Measurements from ENCODE around the gene PDGFC.

Gene PDGFC

DNA sequence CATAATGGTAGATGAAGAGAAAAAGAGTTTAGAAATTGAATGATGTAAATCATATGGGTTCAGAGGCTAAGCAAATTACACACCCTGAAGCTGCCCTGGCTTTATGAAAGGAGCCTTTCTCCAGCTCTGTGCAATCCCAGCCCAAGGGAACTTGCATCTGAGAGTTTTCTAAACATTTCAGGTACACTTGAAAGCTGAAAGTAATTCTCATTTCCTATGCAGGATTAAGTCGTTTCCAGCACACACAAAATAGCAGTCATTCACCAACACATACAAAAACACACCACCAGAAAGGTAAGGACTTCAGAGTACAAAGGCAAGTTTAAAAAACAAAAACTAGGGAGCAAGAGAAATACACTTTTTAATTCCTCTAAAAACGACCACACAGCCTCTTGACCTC, 1.7 kb downstream of the PDGFC start:
- peaks cover 37% of the 10 kb centered on the region for H3K27me3 Mint-ChIP-seq
- H3K4me1 Mint-ChIP-seq: no peaks in the 10 kb centered on the region
- ATAC-seq (replicated peaks; ENCODE audit: extremely low read depth, poor library complexity, severe bottlenecking): no peak
- no peaks in the 10 kb centered on the region for H3K36me3 Mint-ChIP-seq (ENCODE audit: insufficient read depth)
- peaks cover 9% of the 10 kb centered on the region for H3K9me3 Mint-ChIP-seq
- H3K27ac Mint-ChIP-seq (ENCODE audit: low read depth): no peak overlapping the region
- H3K4me3 Mint-ChIP-seq: no peak overlapping the region
- DNase-seq (ENCODE audit: low spot score in 2 of 2): no peak

DNA sequence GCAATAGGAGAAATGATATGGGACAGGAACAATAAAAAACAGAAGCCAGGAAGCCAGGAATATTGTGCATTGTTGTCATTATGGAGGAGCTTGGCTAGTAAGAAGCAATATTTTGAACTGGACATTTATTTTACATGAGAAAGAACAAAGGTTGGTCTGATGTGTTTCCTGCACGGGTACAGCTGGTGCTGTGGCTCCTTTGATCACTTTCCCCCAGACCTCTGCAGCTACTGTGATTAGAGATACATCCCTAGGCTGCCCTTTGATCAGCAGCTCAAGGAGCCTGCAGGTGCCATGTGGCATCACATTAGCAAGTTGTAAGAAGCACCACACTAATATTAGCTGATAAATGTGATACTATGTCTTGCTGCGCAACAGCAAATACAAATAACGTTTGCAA, 2.5 kb downstream of the PDGFC start:
- no peak for ATAC-seq (replicated peaks; ENCODE audit: extremely low read depth, poor library complexity, severe bottlenecking)
- Mint-ChIP-seq H3K4me3 (no peak overlapping the region), H3K9me3 (peaks cover 9% of the 10 kb centered on the region), H3K27me3 (peaks cover 37% of the 10 kb centered on the region), H3K36me3 (ENCODE audit: insufficient read depth) (no peaks in the 10 kb centered on the region), H3K4me1 (no peaks in the 10 kb centered on the region), H3K27ac (ENCODE audit: low read depth) (no peak overlapping the region)
- DNase-seq (ENCODE audit: low spot score in 2 of 2): no peak

GRCh38 chr4:156968479-156968984, 3.1 kb downstream of the PDGFC start:
- no peaks in the 10 kb centered on the region for H3K4me1 Mint-ChIP-seq
- peaks cover 9% of the 10 kb centered on the region for H3K9me3 Mint-ChIP-seq
- no peak overlapping the region for H3K4me3 Mint-ChIP-seq
- H3K36me3 Mint-ChIP-seq (ENCODE audit: insufficient read depth): no peaks in the 10 kb centered on the region
- ATAC-seq (replicated peaks; ENCODE audit: extremely low read depth, poor library complexity, severe bottlenecking): no peak
- no peak for DNase-seq (ENCODE audit: low spot score in 2 of 2)
- no peak overlapping the region for H3K27ac Mint-ChIP-seq (ENCODE audit: low read depth)
- peaks cover 31% of the 10 kb centered on the region for H3K27me3 Mint-ChIP-seq

DNA sequence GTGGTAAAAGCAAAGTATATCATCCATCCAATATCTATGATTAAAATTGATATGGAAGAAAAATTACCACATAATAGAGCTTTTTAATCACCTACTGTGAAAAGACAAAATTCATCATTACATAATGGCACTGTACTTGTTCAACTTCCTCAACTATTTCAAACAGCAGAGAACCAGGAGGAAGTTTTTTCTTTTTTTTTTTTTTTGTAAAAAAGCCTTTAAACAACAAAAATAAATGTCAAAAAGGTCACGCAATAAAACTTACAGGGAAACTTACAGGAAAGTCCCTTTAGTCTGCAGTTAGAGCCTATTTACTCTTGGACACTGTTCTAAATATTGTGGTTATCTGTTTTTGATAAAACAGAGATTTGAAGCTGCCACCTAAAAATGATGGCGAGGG, 4.8 kb downstream of the PDGFC start:
- Mint-ChIP-seq H3K36me3 (ENCODE audit: insufficient read depth) (no peaks in the 10 kb centered on the region), H3K9me3 (peaks cover 9% of the 10 kb centered on the region), H3K27me3 (peaks cover 22% of the 10 kb centered on the region), H3K27ac (ENCODE audit: low read depth) (no peak overlapping the region), H3K4me1 (no peaks in the 10 kb centered on the region), H3K4me3 (no peak overlapping the region)
- DNase-seq (ENCODE audit: low spot score in 2 of 2) (no peak), ATAC-seq (replicated peaks; ENCODE audit: extremely low read depth, poor library complexity, severe bottlenecking) (no peak)

DNA sequence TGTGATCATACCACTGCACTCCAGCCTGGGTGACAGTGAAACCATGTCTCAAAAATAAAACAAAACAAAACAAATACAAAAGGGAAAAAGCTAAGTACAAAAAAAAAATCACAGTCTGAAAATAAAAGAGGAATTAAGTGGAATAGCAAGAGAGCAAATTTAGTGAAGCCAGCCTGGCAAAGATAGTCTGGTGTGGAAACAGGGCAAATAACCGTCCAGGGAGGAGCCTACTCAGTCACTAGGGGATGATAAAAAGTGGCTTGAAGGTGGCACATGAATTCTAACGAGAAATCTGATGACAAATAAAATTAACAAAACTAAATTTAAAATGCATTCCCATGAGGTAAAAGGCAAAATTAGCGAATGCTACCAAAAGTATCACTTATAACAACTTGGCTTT, 8.2 kb downstream of the PDGFC start:
- Mint-ChIP-seq H3K4me1 (no peaks in the 10 kb centered on the region), H3K9me3 (peaks cover 4% of the 10 kb centered on the region), H3K4me3 (no peak overlapping the region), H3K27ac (ENCODE audit: low read depth) (no peak overlapping the region), H3K27me3 (no peaks in the 10 kb centered on the region), H3K36me3 (ENCODE audit: insufficient read depth) (no peaks in the 10 kb centered on the region)
- no peak for ATAC-seq (replicated peaks; ENCODE audit: extremely low read depth, poor library complexity, severe bottlenecking)
- DNase-seq (ENCODE audit: low spot score in 2 of 2): no peak

DNA sequence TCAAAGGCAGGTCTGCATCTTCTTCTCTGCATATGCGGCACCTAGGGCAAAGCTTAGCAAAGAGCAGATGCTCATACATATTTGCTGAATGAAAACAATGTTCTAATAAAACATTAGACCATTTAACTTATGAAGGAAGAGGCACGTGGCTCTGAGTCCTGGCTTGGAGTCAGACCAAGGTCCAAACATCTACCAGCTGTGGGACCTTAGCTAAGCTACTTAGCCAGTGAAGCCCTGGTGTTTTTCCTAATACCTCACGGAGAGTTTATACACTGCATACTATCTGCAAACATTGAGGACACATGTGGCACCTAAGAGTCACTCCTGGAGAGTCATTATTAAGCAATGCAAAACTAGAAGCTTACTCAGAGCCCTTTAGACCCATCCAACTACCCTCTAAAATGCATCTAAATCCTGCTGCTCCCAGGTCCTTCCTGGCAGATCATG, 9.0 kb downstream of the PDGFC start:
- ATAC-seq (replicated peaks; ENCODE audit: extremely low read depth, poor library complexity, severe bottlenecking): no peak
- no peak overlapping the region for H3K27ac Mint-ChIP-seq (ENCODE audit: low read depth)
- DNase-seq (ENCODE audit: low spot score in 2 of 2): no peak
- H3K9me3 Mint-ChIP-seq: peaks cover 6% of the 10 kb centered on the region
- H3K4me3 Mint-ChIP-seq: no peak overlapping the region
- no peaks in the 10 kb centered on the region for H3K27me3 Mint-ChIP-seq
- no peaks in the 10 kb centered on the region for H3K36me3 Mint-ChIP-seq (ENCODE audit: insufficient read depth)
- H3K4me1 Mint-ChIP-seq: no peaks in the 10 kb centered on the region

- H3K27ac Mint-ChIP-seq (ENCODE audit: low read depth): no peak overlapping the region
- H3K27me3 Mint-ChIP-seq: no peaks in the 10 kb centered on the region
- ATAC-seq (replicated peaks; ENCODE audit: extremely low read depth, poor library complexity, severe bottlenecking): no peak
- no peak for DNase-seq (ENCODE audit: low spot score in 2 of 2)
- no peak overlapping the region for H3K4me3 Mint-ChIP-seq
- no peaks in the 10 kb centered on the region for H3K36me3 Mint-ChIP-seq (ENCODE audit: insufficient read depth)
- no peaks in the 10 kb centered on the region for H3K4me1 Mint-ChIP-seq
- peaks cover 10% of the 10 kb centered on the region for H3K9me3 Mint-ChIP-seq
These were observed 9.6 kb downstream of the PDGFC start for GRCh38 chr4:156962058-156962358.

- Mint-ChIP-seq H3K9me3 (peaks cover 12% of the 10 kb centered on the region), H3K4me3 (no peak overlapping the region), H3K4me1 (no peaks in the 10 kb centered on the region), H3K27ac (ENCODE audit: low read depth) (no peak overlapping the region), H3K27me3 (no peaks in the 10 kb centered on the region), H3K36me3 (ENCODE audit: insufficient read depth) (no peaks in the 10 kb centered on the region)
- ATAC-seq (replicated peaks; ENCODE audit: extremely low read depth, poor library complexity, severe bottlenecking) (no peak), DNase-seq (ENCODE audit: low spot score in 2 of 2) (no peak)
These were observed 10.2 kb downstream of the PDGFC start for GRCh38 chr4:156961196-156962057.

DNA sequence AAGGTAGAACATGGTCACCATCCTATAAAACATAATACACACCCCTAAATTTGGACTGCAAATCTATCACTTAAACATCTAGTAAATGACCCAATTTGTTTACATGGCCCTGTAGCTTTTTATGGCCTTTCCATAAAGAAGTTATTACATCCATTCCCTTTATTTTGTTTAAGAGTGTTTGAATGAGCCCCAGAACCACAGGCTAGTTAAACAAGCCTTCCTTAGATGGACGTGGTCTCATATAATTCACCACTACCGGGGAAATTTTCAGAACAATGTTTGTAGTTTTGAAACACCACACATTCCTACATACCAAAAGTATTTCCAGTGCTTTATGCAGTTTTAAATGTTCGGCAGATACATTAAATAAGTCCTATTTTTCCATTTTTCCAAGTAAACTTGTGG, 12.3 kb downstream of the PDGFC start:
- no peaks in the 10 kb centered on the region for H3K4me1 Mint-ChIP-seq
- no peaks in the 10 kb centered on the region for H3K27me3 Mint-ChIP-seq
- ATAC-seq (replicated peaks; ENCODE audit: extremely low read depth, poor library complexity, severe bottlenecking) (no peak), DNase-seq (ENCODE audit: low spot score in 2 of 2) (no peak)
- no peak overlapping the region for H3K27ac Mint-ChIP-seq (ENCODE audit: low read depth)
- no peak overlapping the region for H3K4me3 Mint-ChIP-seq
- H3K36me3 Mint-ChIP-seq (ENCODE audit: insufficient read depth): no peaks in the 10 kb centered on the region
- peaks cover 12% of the 10 kb centered on the region for H3K9me3 Mint-ChIP-seq

- Mint-ChIP-seq H3K9me3 (peaks cover 12% of the 10 kb centered on the region), H3K27ac (ENCODE audit: low read depth) (no peak overlapping the region), H3K36me3 (ENCODE audit: insufficient read depth) (no peaks in the 10 kb centered on the region), H3K4me1 (no peaks in the 10 kb centered on the region), H3K27me3 (no peaks in the 10 kb centered on the region), H3K4me3 (no peak overlapping the region)
- DNase-seq (ENCODE audit: low spot score in 2 of 2): no peak
- ATAC-seq (replicated peaks; ENCODE audit: extremely low read depth, poor library complexity, severe bottlenecking): no peak
These were observed 13.1 kb downstream of the PDGFC start for GRCh38 chr4:156958276-156959074.

DNA sequence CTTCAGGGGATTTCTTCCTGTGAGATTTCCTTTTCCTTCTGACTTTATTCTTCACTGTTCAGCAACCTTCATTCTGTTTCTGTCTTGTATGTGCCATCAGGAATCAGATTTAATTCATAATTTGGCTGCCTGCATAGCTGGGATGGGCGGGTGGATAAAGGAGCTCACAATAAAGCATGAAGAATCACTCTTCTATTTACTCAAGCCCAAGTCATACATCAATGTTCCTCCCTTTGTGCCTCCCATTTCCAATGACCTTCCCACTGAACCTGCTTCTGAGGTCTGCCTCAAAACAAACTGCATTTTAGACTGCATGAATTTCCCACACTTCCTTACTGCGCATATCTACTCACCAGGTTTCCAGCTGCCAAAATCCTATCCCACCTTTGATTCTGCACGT, 14.0 kb downstream of the PDGFC start:
- Mint-ChIP-seq H3K27me3 (no peaks in the 10 kb centered on the region), H3K27ac (ENCODE audit: low read depth) (no peak overlapping the region), H3K9me3 (peaks cover 12% of the 10 kb centered on the region), H3K36me3 (ENCODE audit: insufficient read depth) (no peaks in the 10 kb centered on the region), H3K4me1 (no peaks in the 10 kb centered on the region), H3K4me3 (no peak overlapping the region)
- ATAC-seq (replicated peaks; ENCODE audit: extremely low read depth, poor library complexity, severe bottlenecking) (no peak), DNase-seq (ENCODE audit: low spot score in 2 of 2) (no peak)

DNA sequence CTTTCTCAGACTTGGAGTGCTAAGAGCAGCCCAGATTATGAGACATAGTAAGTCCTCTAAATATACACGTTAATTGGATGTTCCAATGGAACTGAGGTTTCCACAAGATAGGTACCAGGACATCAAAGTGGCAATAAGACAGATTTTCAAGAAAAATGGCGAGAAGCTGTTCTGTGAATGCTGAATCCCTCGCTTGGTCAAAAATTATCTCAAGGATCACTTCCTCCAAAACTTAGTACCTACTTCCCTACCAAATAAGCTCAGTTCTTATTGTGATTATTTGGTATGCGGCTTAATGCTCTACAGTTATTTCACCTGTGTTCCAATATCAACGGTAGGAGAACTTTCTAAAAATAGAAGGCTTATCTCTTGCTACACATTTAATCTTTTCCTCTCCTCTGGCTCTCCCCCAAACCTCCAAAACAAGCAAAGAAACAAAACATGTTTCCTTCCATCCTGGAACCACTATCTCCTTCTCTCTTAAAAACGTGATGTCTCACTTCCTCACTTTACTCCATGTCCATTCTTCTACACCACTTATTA, 14.7 kb downstream of the PDGFC start:
- Mint-ChIP-seq H3K9me3 (peaks cover 12% of the 10 kb centered on the region), H3K27ac (ENCODE audit: low read depth) (no peak overlapping the region), H3K36me3 (ENCODE audit: insufficient read depth) (no peaks in the 10 kb centered on the region), H3K27me3 (no peaks in the 10 kb centered on the region), H3K4me3 (no peak overlapping the region), H3K4me1 (no peaks in the 10 kb centered on the region)
- ATAC-seq (replicated peaks; ENCODE audit: extremely low read depth, poor library complexity, severe bottlenecking) (no peak), DNase-seq (ENCODE audit: low spot score in 2 of 2) (no peak)

DNA sequence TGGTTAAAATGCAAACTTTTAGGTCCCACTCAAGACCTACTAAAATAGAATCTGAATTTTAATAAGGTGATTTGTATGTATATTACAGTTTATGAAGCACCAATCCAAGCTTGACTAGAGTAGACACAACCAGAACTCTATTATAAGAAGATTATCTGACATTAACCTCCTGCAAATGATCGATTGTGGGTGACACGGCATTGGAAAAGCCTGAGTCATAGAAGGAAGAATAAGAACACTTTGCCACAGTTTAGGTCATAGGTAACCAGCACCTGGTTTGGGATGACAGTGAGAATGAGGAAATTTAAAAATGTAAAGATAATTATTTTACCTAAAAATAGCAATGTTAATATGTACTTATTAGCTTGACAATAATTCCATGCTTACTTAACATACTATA, 15.2 kb downstream of the PDGFC start:
- H3K4me3 Mint-ChIP-seq: no peak overlapping the region
- no peak for ATAC-seq (replicated peaks; ENCODE audit: extremely low read depth, poor library complexity, severe bottlenecking)
- H3K4me1 Mint-ChIP-seq: no peaks in the 10 kb centered on the region
- no peaks in the 10 kb centered on the region for H3K27me3 Mint-ChIP-seq
- DNase-seq (ENCODE audit: low spot score in 2 of 2): no peak
- peaks cover 12% of the 10 kb centered on the region for H3K9me3 Mint-ChIP-seq
- no peaks in the 10 kb centered on the region for H3K36me3 Mint-ChIP-seq (ENCODE audit: insufficient read depth)
- no peak overlapping the region for H3K27ac Mint-ChIP-seq (ENCODE audit: low read depth)
